Measurements from ENCODE around the gene IL18RAP.

- TF ChIP-seq CTCF (conservative IDR thresholded peaks at IDR 0.05; ENCODE audit: low read depth, low read length), result no peak
- no peak for TF ChIP-seq EZH2 (IDR thresholded peaks at IDR 0.05; ENCODE audit: borderline replicate concordance, low read depth, low read length, poor library complexity, severe bottlenecking)
Observed at GRCh38 chr2:102420290-102420689, 2.7 kb upstream of the IL18RAP start.
